GM21447 (cell line): ENCODE measurements around the gene CDH10.

ENCODE experiments used
- ATAC-seq: cut with Tn5 transposase; IDR thresholded peaks from one replicate; pipeline ENCODE4 v1.9.1; 2021; ENCODE audit not compliant: unreplicated experiment

CDH10 gene

DNA sequence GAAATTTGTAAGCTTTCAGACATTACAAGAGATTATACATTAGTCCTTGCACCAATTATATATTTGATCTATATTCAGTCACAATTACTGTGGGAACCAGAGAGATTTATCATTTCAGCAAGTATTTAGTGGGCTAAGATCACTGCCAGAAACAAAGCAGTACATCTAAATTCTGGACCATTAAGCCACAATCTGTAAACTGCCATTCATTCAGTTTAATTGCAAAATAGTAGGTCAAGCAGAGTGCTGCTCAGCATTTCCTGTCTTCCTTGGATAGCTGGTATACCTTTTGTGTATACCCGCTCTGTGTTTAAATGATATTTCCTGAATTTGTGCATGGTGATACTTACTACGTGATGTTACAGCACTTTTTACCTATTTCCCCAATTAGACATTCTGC is 42.6 kb downstream of the CDH10 start:
- ATAC-seq = no peak

DNA sequence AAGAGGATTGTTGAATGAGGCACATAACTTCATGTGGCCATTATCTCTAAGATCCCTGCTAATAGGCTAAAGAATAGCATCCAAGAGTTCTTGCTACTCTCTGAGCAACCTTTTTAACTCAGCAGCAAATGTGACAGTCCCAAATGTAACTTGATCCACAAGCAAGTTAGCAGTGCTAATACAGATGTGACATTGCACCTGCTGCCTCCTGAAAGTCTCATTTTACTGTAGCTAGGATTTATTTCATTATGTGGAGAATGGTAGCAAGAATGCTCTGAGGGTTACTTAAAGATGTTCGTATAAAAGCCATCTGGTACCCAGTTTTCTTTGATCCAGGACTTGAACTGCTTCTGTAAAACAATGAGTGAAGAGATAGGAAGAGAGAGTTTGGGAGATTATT is 45.8 kb downstream of the CDH10 start:
- no peak for ATAC-seq

DNA sequence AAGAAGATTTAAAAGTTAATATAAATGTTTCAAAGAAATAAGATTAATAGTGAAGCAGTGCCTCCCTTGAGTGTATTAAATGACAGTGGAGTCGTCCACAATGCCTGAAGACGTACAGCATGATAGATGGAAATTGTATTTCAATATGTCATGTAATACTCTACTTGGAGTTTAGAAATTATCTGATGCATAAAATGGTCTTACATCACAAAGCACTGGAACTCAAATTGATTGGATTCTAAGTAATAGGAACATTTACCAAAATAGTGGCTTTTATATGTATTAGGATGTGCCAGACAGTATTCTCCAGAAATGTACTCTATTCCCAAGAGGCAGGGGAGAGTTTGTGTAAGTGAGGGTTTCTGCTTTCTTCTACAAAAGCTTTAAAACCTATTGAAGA is 49.4 kb downstream of the CDH10 start:
- ATAC-seq = no peak

DNA sequence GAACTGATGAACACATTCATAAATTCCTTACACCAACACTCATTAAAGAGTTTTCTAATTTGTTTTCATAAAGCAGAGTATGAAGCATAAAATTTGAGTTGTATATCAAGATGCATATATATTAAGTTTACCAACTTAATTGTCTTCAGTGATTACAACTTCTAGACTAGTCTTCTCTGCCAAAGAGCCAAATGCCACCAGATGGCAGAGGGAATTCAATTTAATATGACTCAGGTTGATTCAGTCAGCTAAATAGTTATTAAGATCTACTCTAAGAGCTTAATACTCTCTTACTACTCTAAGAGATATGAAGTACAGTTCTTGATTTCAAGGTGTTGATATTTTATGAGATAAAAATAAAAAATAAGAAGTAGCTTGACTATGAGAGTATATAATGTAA is 53.4 kb downstream of the CDH10 start:
- no peak for ATAC-seq

DNA sequence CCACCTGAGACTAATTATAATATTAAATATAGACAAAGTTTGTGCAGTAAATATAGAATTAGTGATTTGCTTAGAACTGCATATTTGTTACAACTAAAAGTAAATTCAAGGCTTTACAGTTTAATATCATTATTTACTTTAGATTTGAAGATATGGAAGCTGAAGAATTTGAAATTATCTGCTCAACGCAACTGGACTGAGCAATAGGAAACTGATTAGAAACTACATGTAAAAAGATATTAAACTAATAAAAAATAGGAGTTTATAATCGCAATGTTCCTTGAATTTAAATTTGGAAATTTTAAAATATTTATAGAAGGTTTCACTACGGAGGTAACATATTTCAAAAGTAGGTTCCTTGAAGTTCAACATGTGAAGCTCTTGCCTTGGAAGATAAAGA is 55.2 kb downstream of the CDH10 start:
- no peak for ATAC-seq

DNA sequence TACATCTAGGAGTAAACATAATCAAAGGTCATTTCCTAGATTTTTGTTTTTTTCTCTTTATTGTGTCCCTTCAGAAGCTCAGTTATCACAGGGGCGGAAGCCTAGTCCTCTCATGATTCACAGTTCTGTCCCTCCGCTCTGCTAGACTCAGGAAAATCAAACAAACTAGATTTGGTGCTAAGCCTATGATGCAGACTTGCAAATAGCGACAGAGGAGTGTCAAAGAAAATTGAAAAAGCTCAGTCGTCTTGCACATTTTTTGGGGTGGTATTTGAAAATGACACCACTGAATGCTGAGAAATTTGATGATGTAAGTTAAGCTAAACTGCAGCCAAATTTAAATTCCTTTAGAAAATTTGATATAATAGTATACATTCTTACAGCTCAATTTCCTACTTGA is 59.0 kb downstream of the CDH10 start:
- no peak for ATAC-seq

DNA sequence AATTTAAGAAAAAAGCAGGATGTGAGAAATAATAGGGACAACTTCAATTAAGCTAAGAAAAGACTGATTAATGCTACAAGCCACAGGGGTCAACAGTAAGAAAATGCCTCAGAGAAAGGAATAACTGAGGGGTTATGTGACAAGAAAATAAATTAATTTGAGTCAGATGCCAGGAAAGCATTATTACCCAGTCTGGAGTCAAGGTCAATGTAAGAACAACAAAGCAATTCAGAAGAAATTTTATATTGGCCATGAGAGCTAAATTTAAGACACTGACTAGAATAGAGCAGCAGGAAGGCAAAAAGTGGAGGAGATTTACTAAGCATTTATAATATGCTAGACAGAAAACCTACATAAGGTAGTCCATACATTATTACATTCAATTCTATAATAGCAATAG is 73.5 kb downstream of the CDH10 start:
- no peak for ATAC-seq

DNA sequence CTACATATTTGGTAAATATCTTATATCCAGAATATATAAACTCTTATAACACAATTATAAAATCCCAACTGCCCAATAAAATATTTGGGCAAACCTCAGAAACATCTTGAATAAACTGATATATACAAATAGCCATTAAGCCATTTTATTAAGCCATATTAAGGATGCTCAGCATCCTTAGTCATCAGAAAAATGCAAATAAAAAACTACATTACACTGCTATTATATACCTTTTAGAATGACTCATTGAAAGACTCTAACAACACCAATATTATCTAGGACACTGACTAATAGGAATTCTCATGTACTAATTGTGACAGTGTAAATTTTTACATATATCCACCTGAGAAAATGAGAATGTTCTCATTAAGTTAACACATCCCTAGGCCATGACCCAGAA is 77.8 kb downstream of the CDH10 start:
- no peak for ATAC-seq

DNA sequence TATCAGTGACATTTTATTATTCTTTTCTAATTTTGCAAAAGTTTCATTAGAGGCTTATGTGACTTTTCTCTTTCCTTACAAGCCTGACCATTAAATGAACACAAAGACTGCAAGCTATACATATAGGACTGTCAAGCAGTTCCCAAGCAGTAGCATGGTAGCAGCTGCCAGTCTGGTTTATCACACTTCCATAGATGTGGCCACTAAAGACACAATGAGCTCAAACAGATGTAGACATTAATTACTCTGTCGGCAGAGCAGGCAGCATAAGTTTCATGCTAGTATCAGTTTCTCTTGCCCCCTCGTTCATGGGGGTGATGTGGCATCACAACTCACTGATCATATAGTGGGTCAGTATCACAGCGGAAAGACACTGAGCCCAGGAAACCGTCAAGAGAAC is 89.5 kb downstream of the CDH10 start:
- no peak for ATAC-seq

DNA sequence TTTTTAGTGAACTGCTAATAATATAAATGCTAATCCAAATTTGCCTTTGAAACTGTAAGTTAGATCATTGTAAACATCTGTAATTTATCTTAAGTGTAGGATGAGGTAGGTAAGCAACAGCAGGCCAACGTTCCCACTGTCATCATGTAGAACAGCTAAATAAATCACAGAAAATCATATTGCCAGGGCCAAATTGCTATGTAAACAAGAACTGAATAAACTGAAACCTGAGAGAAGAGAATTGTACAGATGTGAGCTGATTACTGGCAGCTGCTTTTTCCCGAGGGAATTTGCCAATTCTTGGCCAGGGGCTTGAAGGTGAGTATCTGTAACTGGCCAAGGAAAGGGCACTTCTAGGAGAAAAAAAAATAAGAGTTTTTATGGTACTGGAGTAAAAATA is 97.6 kb downstream of the CDH10 start:
- no peak for ATAC-seq

DNA sequence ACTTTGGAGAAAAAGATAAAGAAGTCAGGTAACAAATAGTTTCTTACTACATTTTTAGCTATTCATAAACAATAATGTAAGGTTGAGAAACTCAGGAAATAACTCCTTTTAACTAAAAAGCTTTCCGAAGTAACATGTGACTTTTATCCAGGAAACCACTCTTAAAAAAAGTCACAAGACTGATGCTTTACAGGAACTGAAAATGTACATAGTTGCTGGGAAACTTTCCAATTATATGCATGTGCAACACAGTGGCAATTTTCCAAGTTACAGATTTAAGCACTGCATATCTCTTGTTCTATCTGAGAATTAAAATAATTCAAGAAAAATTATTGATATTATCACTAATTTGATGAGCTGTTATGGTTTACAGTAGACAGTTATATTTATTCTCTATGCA is 105.2 kb downstream of the CDH10 start:
- ATAC-seq = no peak

DNA sequence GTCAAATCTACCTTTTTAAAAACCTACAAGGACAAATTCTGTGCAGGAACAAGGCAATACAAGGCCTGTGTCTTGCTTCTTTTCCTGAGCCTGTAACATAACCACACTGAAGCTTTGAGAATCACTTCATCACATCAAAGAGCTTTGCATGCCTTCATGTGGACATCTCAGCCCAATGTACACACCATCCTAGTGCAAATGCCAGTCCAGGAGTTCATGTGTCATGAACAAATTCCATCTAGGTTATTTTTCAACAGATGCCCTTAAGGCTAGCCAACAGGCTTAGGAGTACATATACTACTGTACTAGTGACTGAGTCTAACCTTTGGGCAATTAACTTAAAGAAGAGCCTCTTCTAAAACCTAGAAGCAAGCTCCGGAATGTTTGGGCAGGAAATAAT is 106.4 kb downstream of the CDH10 start:
- ATAC-seq = no peak

DNA sequence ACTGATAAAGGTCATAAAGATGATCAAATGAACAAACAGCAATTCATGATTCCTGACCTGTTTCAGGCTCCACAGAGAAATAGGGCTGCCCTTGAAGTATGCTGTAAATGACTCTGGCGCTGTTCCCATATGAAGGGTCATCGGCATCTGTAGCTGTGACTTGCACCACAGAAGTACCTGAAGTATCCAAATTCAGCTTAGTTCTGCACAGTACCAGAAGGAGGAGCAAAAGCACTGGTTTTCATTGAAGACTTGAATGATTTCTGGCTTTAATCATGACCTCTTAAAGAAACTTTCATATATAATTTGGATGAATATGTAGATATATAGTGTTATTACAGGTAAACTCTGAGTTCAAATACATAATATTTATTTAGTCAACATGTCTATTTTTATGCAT is 109.1 kb downstream of the CDH10 start:
- no peak for ATAC-seq

DNA sequence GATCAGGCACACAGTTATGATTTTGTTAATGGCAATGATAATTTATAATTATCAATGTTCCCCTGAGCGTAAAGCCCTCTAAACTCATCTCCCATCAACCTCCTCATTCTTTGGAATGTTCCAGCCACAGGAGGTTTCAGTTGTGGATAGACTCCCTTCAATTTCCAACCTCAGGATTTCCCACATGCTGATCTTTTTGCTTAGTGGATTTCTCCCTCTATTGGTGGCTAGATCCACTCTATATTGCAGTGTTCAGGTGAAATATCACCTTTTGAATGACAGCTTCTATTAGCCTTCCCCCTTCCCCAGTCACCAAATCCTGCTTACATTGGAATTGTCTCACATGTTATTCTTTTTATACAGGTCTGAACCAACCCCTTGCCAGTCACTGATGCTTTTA is 113.9 kb downstream of the CDH10 start:
- no peak for ATAC-seq

DNA sequence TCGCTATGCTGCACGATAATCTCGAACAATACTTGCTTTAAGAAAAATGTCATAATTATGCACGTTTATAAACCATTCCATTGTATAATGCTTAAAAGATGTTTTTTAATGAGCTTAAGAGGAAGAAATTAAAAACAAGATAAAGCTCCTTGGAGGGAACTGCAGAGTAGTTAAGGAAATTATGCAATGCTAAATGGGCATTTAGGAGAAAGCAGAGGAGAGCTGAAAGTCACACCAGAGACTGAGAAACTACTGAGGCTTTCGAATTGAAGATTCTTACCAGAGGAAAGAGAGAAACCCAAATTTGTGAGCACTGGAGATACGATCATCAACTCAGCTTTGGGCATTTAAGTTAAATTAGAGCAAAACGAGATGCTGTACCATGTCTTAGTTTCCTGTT is 119.4 kb downstream of the CDH10 start:
- ATAC-seq = no peak

DNA sequence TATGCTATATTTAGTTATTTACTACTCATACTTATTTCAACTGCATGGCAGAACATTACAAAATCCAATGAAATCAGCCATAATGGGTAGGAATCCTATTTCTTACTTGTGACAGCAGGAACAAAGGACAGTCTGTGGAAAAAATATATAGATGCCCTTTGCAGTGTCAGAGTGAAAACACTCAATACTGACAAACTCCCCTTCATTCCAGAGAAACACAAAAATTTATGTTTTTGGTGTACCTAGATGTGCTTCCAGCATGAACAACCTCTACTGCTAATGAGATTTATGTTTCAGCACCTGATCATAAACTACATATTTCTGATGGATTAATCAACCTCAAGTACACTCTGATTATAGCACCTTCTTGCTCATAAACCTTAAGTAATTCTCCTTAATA is 132.4 kb downstream of the CDH10 start:
- no peak for ATAC-seq

DNA sequence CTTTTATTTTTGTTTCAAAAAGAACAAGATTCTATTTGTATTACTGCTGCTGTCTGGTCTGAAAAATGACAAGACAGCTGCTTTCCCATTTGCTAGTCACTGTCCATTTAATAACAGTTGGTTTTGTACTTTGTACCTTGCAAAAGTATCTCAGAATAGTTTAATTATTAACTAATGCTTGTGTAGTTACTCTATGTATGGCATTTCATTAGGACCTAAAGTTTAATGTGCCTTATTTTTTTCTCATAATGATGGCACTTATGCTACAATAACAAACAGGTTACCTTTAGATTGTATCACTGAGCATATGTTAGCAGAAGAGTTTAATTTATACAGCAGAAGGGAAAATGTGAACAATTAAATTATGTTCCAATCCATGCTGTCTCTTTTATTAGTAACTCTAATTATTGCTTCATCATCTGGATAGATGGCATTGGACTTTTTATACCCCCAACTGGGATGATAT is 134.2 kb downstream of the CDH10 start:
- no peak for ATAC-seq

DNA sequence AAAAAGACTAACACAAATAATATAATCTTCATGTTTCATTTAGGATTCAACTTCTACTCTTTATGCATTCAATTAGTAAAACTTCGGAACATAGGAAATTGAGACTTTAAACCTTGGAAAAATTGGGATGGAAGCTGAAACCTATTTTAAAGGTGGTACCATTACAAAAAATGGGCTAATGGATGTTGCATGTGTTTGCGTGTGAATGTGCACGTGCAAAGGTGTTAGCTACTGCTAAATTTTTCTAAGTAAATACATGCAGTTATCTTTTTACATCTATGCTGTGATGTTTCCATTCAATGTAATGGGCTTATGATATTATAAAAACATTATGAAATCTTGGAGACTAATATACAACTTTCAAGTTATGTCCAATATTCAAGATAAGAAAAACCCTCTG is 134.8 kb downstream of the CDH10 start:
- ATAC-seq = no peak

DNA sequence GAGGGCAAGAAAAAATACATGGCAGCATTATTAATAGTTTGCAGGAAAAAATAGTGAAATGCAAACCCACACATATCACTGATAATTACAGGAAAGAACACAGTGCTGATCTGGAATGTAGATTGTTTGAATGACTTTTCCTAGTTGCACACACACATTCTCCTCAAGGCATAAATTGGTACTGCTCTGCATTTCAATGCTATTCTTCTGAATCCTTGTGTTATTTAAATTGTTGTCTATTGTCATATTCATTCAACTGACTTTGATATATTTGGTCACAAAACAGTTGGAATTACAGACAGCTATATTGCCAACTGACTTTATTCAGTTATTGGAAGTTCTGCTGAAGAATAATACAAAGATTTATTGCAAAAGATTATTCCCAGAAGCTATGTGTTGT is 139.5 kb downstream of the CDH10 start:
- no peak for ATAC-seq

DNA sequence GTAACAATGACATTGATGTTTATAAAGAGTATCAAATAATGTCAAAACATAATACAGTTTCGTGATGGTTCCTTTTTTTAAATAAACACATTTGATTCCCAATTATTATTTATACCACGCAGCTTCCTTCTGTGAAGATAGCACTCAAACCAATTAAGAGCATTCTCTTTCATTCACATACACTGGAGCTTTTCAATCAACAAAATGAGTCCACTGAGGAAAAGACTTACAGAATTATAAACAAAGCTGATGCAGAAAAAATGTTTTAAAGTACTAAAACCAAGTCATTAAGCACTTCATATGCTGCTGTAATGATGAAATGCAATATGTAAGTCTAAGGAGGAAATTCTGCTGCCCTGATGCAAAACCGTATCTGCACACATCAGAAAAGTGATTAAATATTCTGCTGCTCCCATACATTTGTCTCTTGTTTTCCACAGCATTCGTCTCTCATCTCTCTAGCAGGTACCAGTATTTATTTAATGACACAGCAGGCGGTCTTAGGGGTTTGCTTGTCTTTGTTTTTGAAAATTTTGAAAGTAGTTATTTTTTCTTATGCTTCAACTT is 147.1 kb downstream of the CDH10 start:
- ATAC-seq = no peak

DNA sequence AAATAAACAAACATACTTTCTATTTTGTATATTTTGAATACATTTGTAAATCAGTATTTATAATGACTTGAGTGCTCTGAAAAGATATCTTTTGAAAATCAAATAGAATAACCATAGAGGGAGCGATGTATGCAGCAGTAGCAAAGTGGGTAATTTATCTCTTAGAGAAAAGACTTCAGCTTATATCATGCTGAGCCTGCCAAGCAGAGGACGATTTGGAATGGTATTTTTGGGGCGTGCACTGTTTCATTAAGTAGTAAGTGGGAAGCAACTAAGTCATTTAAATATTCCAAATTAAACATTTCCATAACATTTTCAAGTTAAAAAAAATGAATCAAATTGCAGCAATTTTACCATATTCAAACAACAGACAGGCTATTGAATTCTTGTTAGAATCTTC is 147.6 kb downstream of the CDH10 start:
- ATAC-seq = no peak

DNA sequence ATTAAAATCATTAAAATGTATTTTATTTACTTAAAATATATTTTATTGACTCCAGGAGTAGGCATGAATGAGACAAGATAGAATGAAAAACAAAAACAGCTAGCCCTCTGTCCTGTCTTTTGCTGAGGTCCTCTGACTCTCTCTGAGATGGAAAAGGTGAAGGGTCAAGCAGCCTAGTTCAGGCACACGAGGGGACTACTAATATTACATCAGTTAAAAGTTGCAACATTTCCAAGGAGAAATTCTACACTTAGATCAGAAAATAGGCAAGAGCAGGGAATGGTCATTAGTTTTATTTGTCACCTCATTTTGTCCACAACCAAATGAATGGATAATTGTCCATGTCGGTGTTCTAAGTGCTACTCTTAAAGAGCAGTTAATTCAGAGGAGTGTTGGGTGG is 148.5 kb downstream of the CDH10 start:
- no peak for ATAC-seq

DNA sequence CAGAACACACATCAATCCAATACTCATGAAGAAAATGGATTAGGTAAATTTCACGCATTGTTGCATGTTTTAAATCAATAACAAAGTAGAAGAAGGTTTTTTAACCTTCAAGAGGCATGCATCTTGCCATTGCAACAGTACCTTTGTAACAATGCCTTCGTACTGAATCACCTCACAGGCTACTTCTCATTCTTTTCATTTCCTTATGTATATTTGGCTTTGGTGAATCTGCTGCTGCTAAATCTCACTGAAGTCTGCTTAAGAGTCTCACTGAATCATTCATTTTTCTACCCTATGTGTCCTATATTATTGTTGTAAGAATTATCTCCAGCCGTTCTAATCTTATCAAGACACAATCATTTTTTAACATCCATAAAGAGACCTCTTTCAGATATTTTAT is 152.5 kb downstream of the CDH10 start:
- no peak for ATAC-seq

DNA sequence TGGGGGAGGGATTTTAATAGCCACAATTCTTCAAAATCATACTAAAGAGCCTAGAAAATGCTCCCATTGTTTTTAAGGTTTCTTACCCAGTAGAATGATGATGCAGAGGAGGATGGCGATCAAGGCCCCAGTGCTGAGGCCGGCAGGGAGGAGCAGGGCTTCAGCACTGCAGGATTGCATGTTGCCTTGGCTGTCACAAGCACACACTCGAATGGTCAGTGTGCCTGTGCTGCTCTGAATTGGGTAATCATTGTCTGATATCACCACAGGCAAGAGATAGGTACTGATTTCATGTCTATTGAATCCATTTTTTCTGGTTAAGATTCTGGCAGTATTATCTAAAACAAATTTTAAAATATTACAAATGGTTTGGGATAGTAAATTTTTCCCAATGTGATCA is 153.3 kb downstream of the CDH10 start:
- ATAC-seq = no peak
